H1 (cell line): ENCODE data around the gene LRRC74B. TPM values are rescaled to one million over a fixed set of nuclear protein-coding genes. Genes with fewer than 3 reads are reported as not detected.

ENCODE experiments used
- CTCF ChIA-PET: fragments of 300-600 bp; sonication (Branson Sonifier 250); formaldehyde crosslinking; loops from one replicate; lab custom pipeline; 2021; ENCODE audit not compliant: partially characterized antibody; lab: Charles Lee
- POLR2A ChIA-PET: fragments of 300-600 bp; sonication (Branson Sonifier 250); formaldehyde crosslinking; loops from one replicate; lab custom pipeline; 2021; ENCODE audit warnings: inconsistent platforms; ENCODE audit not compliant: partially characterized antibody; lab: Charles Lee
- DNase-seq, 2 experiments: peaks; one replicate each; pipeline versions ENCODE4 v3.0.0 to v3.0.0-alpha.2; 2010 to 2022; ENCODE audit warnings: low spot score in 2 of 2, low read depth in 1 of 2, mixed read lengths in 1 of 2
- FAIRE-seq: peaks from 2 replicates; lab custom pipeline; 2011; peaks lifted over from hg19 to GRCh38; lab: Jason Lieb, UNC
- H2AFZ ChIP-seq: 2 replicates; pipeline ENCODE4 v1.8.1; 2012; ENCODE audit warnings: low read length, inconsistent platforms
- H2AK5ac ChIP-seq: 2 replicates; pipeline ENCODE4 v1.6.1; 2013; ENCODE audit warnings: low read depth, low read length
- H2BK120ac ChIP-seq: replicated peaks from 2 replicates; pipeline ENCODE3; 2013; ENCODE audit warnings: low read depth, low read length, inconsistent platforms
- H2BK12ac ChIP-seq: 2 replicates; pipeline ENCODE4 v1.6.1; 2013; ENCODE audit warnings: low read depth, low read length
- H2BK15ac ChIP-seq: 2 replicates; pipeline ENCODE4 v1.6.1; 2013; ENCODE audit warnings: low read length
- H2BK20ac ChIP-seq: 2 replicates; pipeline ENCODE4 v1.6.1; 2013; ENCODE audit warnings: low read length
- H2BK5ac ChIP-seq: 2 replicates; pipeline ENCODE4 v1.6.1; 2013; ENCODE audit warnings: low read depth, low read length
- H3K14ac ChIP-seq: 2 replicates; pipeline ENCODE4 v1.6.1; 2013; ENCODE audit warnings: inconsistent platforms; ENCODE audit not compliant: insufficient read length
- H3K18ac ChIP-seq: 2 replicates; pipeline ENCODE4 v1.6.1; 2013; ENCODE audit warnings: low read length; ENCODE audit errors: extremely low read depth
- H3K23ac ChIP-seq: 2 replicates; pipeline ENCODE4 v1.6.1; 2013; ENCODE audit warnings: inconsistent platforms; ENCODE audit not compliant: insufficient read length
- H3K23me2 ChIP-seq: 2 replicates; pipeline ENCODE4 v1.6.1; 2013; ENCODE audit warnings: low read depth, low read length
- H3K27ac ChIP-seq: 2 replicates; pipeline ENCODE4 v1.6.1; 2011; ENCODE audit warnings: low read depth, low read length, inconsistent platforms
- H3K27me3 ChIP-seq, 4 experiments: replicated peaks in 1 of 4; 1 replicate in 1 of 4; 2 replicates in 3 of 4; pipeline versions ENCODE4 v1.6.1 to v1.8.1; 2011 to 2013; ENCODE audit warnings: low read length in 3 of 4, mild to moderate bottlenecking in 3 of 4, inconsistent platforms in 2 of 4, mixed read lengths in 2 of 4, moderate library complexity in 1 of 4; ENCODE audit not compliant: control insufficient read depth in 3 of 4, insufficient read depth in 3 of 4; ENCODE audit errors: extremely low read depth in 1 of 4
- H3K36me3 ChIP-seq, 4 experiments: 2 replicates each; pipeline versions ENCODE4 v1.6.1 to v1.8.1; 2011 to 2013; ENCODE audit warnings: mild to moderate bottlenecking in 4 of 4, low read length in 3 of 4, moderate library complexity in 2 of 4, control low read depth in 1 of 4, inconsistent platforms in 1 of 4; ENCODE audit not compliant: insufficient read depth in 4 of 4, control insufficient read depth in 2 of 4
- H3K4ac ChIP-seq: replicated peaks from 2 replicates; pipeline ENCODE3; 2013; ENCODE audit warnings: low read length, low read depth, mixed read lengths, inconsistent platforms; ENCODE audit not compliant: insufficient read length
- H3K4me1 ChIP-seq, 4 experiments: replicated peaks in 1 of 4; 1 replicate in 1 of 4; 2 replicates in 3 of 4; pipeline versions ENCODE4 v1.6.1 to v1.8.1; 2011 to 2013; ENCODE audit warnings: low read length in 3 of 4, inconsistent platforms in 2 of 4, mixed read lengths in 1 of 4; ENCODE audit not compliant: insufficient read depth in 4 of 4, control insufficient read depth in 3 of 4
- H3K4me2 ChIP-seq, 2 experiments: 2 replicates each; pipeline versions ENCODE4 v1.6.1 to v1.8.1; 2011 to 2013; ENCODE audit warnings: low read depth in 2 of 2, low read length in 2 of 2, control low read depth in 1 of 2, inconsistent platforms in 1 of 2, mild to moderate bottlenecking in 1 of 2; ENCODE audit not compliant: insufficient read depth in 1 of 2
- H3K4me3 ChIP-seq, 4 experiments: fragments of 200-600, 300-600 bp in 1 of 4; sonication (generic), shearing (Covaris generic), sonication (Bioruptor Twin) in 1 of 4; 2 replicates each; pipeline versions ENCODE4 v1.5.1 to v1.8.1; 2011 to 2016; ENCODE audit warnings: low read length in 4 of 4, low read depth in 3 of 4, control low read depth in 2 of 4, inconsistent platforms in 2 of 4, mild to moderate bottlenecking in 2 of 4, mixed read lengths in 1 of 4, moderate library complexity in 1 of 4; ENCODE audit not compliant: insufficient read depth in 2 of 4; ENCODE audit errors: extremely low read depth in 1 of 4
- H3K56ac ChIP-seq: replicated peaks from 2 replicates; pipeline ENCODE3; 2013; ENCODE audit warnings: low read depth, mild to moderate bottlenecking, mixed read lengths, low read length, inconsistent platforms; ENCODE audit not compliant: insufficient read length
- H3K79me1 ChIP-seq: 2 replicates; pipeline ENCODE4 v1.6.1; 2013; ENCODE audit warnings: low read depth, low read length, control low read depth
- H3K79me2 ChIP-seq, 2 experiments: 2 replicates each; pipeline versions ENCODE4 v1.6.1 to v1.8.1; 2012 to 2013; ENCODE audit warnings: low read length in 2 of 2, mild to moderate bottlenecking in 2 of 2, inconsistent platforms in 1 of 2; ENCODE audit not compliant: insufficient read depth in 2 of 2, control insufficient read depth in 1 of 2
- H3K9ac ChIP-seq, 4 experiments: replicated peaks in 1 of 4; 1 replicate in 1 of 4; 2 replicates in 3 of 4; pipeline versions ENCODE4 v1.6.1 to v1.8.1; 2011 to 2013; ENCODE audit warnings: low read depth in 3 of 4, low read length in 3 of 4, control low read depth in 2 of 4, mild to moderate bottlenecking in 2 of 4, moderate library complexity in 2 of 4, inconsistent platforms in 1 of 4; ENCODE audit errors: extremely low read depth in 1 of 4
- H3K9me3 ChIP-seq, 2 experiments: 2 replicates each; pipeline versions ENCODE4 v1.6.1 to v1.8.1; 2012 to 2013; ENCODE audit warnings: mild to moderate bottlenecking in 2 of 2, moderate library complexity in 2 of 2, control low read depth in 1 of 2, inconsistent platforms in 1 of 2, low read depth in 1 of 2, low read length in 1 of 2, mixed read lengths in 1 of 2; ENCODE audit not compliant: insufficient read depth in 2 of 2
- H4K20me1 ChIP-seq, 2 experiments: replicated peaks in 1 of 2; 2 replicates each; pipeline versions ENCODE3 to v1.8.1; 2011 to 2013; ENCODE audit warnings: inconsistent platforms in 2 of 2, low read length in 2 of 2, mild to moderate bottlenecking in 1 of 2; ENCODE audit not compliant: insufficient read depth in 2 of 2, control insufficient read depth in 1 of 2
- H4K5ac ChIP-seq: 2 replicates; pipeline ENCODE4 v1.6.1; 2013; ENCODE audit warnings: low read length, low read depth, mixed read lengths, inconsistent platforms; ENCODE audit not compliant: insufficient read length
- H4K8ac ChIP-seq: 2 replicates; pipeline ENCODE4 v1.8.0; 2013; ENCODE audit warnings: mild to moderate bottlenecking, moderate library complexity, low read length, inconsistent platforms; ENCODE audit not compliant: insufficient read depth; ENCODE audit errors: extremely low read depth
- H4K91ac ChIP-seq: replicated peaks from 2 replicates; pipeline ENCODE3; 2013; ENCODE audit warnings: low read length, mixed read lengths, inconsistent platforms; ENCODE audit not compliant: insufficient read length
- ATF3 ChIP-seq: IDR thresholded peaks from 2 replicates; pipeline ENCODE4 v1.6.1; 2011; ENCODE audit warnings: low read depth, mild to moderate bottlenecking, low read length; ENCODE audit not compliant: insufficient read depth
- BCL11A ChIP-seq, 2 experiments: IDR thresholded peaks; one replicate each; pipeline ENCODE4 v1.6.1; 2011; ENCODE audit warnings: low read depth in 2 of 2, low read length in 2 of 2, mild to moderate bottlenecking in 2 of 2
- BRCA1 ChIP-seq: IDR thresholded peaks from 2 replicates; pipeline ENCODE4 v1.6.1; 2012; ENCODE audit warnings: low read depth, low read length, improper control_type of control experiment
- E2F6 ChIP-seq: IDR thresholded peaks from 2 replicates; pipeline ENCODE4 v1.6.1; 2012; ENCODE audit warnings: inconsistent platforms
- EGR1 ChIP-seq: IDR thresholded peaks from 2 replicates; pipeline ENCODE4 v1.6.1; 2011; ENCODE audit warnings: low read depth, low read length, borderline replicate concordance
- FOSL1 ChIP-seq: IDR thresholded peaks from 2 replicates; pipeline ENCODE4 v1.6.1; 2011; ENCODE audit warnings: mild to moderate bottlenecking, low read depth, low read length, moderate library complexity; ENCODE audit not compliant: insufficient read depth
- KDM4A ChIP-seq: IDR thresholded peaks from one replicate; pipeline ENCODE4 v1.7.1; 2012; ENCODE audit warnings: low read depth, mild to moderate bottlenecking, moderate library complexity, low read length, inconsistent platforms; ENCODE audit not compliant: severe bottlenecking
- POLR2A ChIP-seq, 2 experiments: IDR thresholded peaks; 1 replicate in 1 of 2; 2 replicates in 1 of 2; pipeline ENCODE4 v1.6.1; 2011; ENCODE audit warnings: low read depth in 2 of 2, low read length in 2 of 2, mild to moderate bottlenecking in 2 of 2; ENCODE audit errors: control extremely low read depth in 1 of 2
- RBBP5 ChIP-seq: IDR thresholded peaks from 2 replicates; pipeline ENCODE4 v1.7.1; 2012; ENCODE audit warnings: low read depth, mild to moderate bottlenecking, inconsistent platforms, low read length, moderate library complexity, borderline replicate concordance
- WGBS, 2 experiments: shearing (Covaris generic) in 1 of 2; methylation state at CpG; one replicate each; pipeline versions ENCODE4 v1.1.6 to v1.1.7; 2013 to 2015; ENCODE audit warnings: low lambda C conversion rate in 2 of 2, mixed read lengths in 2 of 2, inconsistent platforms in 1 of 2, low coverage in 1 of 2, missing lambda C conversion rate in 1 of 2; ENCODE audit not compliant: insufficient replicate concordance in 2 of 2, insufficient coverage in 1 of 2, insufficient read length in 1 of 2; ENCODE audit errors: extremely low coverage in 1 of 2, missing lambda C conversion rate in 1 of 2; 5-methylcytosine and 5-hydroxymethylcytosine counted together
- polyA plus RNA-seq, 7 experiments: library from polyadenylated mRNA; depleted of rRNA in 3 of 7; stranded (reverse) in 5 of 7; unstranded in 2 of 7; fragments of >200 nt in 5 of 7; fragments of 200-250 nt in 2 of 7; gene quantifications; 1 replicate in 5 of 7; 2 replicates in 1 of 7; 4 replicates in 1 of 7; pipeline versions ENCODE4 v1.2.1 to v1.2.3, GENCODE V29; 2011 to 2013; ENCODE audit warnings: missing spikeins in 2 of 7, mixed read lengths in 2 of 7
- total RNA-seq: library from RNA; stranded (reverse); fragmentation: NEBNext Ultra II Directional; extraction: Animal tissue kit (Norgen Biotek cat#: 25700); gene quantifications from 2 replicates; pipeline ENCODE4 v1.2.1, GENCODE V29; 2021
- TF ChIP-seq, protein P1 (sequence below): IDR thresholded peaks from 2 replicates; pipeline ENCODE4 v1.6.1; 2011; ENCODE audit warnings: low read length, improper control_type of control experiment

The LRRC74B gene
- total and polyA plus RNA-seq, 2 of the 8 experiments (the other 6 are each of a cell fraction or from before 2014, with no cell fraction given): not detected

- Histone ChIP-seq H3K23me2 (peaks cover 6% of the 10 kb centered on the region; the same call in 1 of the 2 replicates), H3K9ac (no peak overlapping the region), H4K5ac (no peak overlapping the region), H4K8ac (no peak overlapping the region), H3K4me3 (no peak overlapping the region), H3K4me1 (peaks cover 0 to 10% (median 0%) of the 10 kb centered on the region in 4 experiments; a peak in 2 of 7 replicates), H3K79me2 (no peaks in the 10 kb centered on the region), H2AK5ac (no peak overlapping the region), H3K79me1 (no peaks in the 10 kb centered on the region), H2AFZ (no peak overlapping the region), H2BK120ac (no peak overlapping the region), H4K91ac (no peak overlapping the region), H2BK15ac (no peak overlapping the region), H3K4me2 (no peak overlapping the region), H3K27ac (no peak overlapping the region), H3K36me3 (no peaks in the 10 kb centered on the region), H3K4ac (no peak overlapping the region), H3K23ac (no peak overlapping the region), H2BK20ac (no peak overlapping the region), H3K56ac (no peak overlapping the region), H2BK5ac (no peak overlapping the region), H2BK12ac (no peak overlapping the region), H3K18ac (no peak overlapping the region), H4K20me1 (no peaks in the 10 kb centered on the region), H3K27me3 (peaks cover 0 to 7% (median 2%) of the 10 kb centered on the region in 4 experiments; a peak in 3 of 7 replicates), H3K14ac (no peak overlapping the region), H3K9me3 (no peaks in the 10 kb centered on the region)
- ChIA-PET CTCF (interaction anchor here (0.8 to 3.9 kb wide), 7 partner anchors 10 to 62 kb away, joined by 3 to 18 read pairs (median 4); partner anchors contain the start of gene LZTR1), POLR2A (interaction anchor here (0.7 to 1.8 kb wide), 2 partner anchors 21 to 45 kb away, joined by 3 to 5 read pairs; no protein-coding TSS in a partner anchor)
- no peak for FAIRE-seq
- no peak for DNase-seq
- 88% methylated on average over 15 of the region's 15 CpGs; no CpG with 5 or more reads in 1 of the 2 experiments for WGBS, 2 experiments
- TF ChIP-seq ATF3 (no peak), FOSL1 (no peak), BRCA1 (no peak), BCL11A (IDR thresholded peaks at IDR 0.05; ENCODE audit: low read depth in 2 of 2, low read length in 2 of 2) (no peak), EGR1 (no peak), KDM4A (no peak), POLR2A (IDR thresholded peaks at IDR 0.05; ENCODE audit: control extremely low read depth in 1 of 2, low read depth in 2 of 2, low read length in 2 of 2) (no peak), E2F6 (no peak), RBBP5 (no peak)
- TF ChIP-seq, protein P1, sequence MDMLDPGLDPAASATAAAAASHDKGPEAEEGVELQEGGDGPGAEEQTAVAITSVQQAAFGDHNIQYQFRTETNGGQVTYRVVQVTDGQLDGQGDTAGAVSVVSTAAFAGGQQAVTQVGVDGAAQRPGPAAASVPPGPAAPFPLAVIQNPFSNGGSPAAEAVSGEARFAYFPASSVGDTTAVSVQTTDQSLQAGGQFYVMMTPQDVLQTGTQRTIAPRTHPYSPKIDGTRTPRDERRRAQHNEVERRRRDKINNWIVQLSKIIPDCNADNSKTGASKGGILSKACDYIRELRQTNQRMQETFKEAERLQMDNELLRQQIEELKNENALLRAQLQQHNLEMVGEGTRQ: no peak
Observed at GRCh38 chr22:21043860-21044535, 1.7 kb upstream of the LRRC74B start.
